SW480 (cell line): ENCODE data around the gene PYGM.
A peak's percentile ranks its signal among the peaks of the same experiment; 100 is the strongest.

ENCODE experiments used
- DNase-seq: peaks from one replicate; pipeline ENCODE4 v3.0.0-alpha.2; 2016; ENCODE audit warnings: low spot score

The PYGM gene

GRCh38 chr11:64767344-64768299 lies 7.8 kb upstream of the PYGM start:
- peak; percentile 52 for DNase-seq

GRCh38 chr11:64766881-64767280 lies 7.1 kb upstream of the PYGM start:
- no peak for DNase-seq

- DNase-seq = no peak
Observed at GRCh38 chr11:64765851-64766665, 6.3 kb upstream of the PYGM start.

- no peak for DNase-seq
Observed at GRCh38 chr11:64765291-64765850, 5.6 kb upstream of the PYGM start.

GRCh38 chr11:64764753-64765152 lies 5.0 kb upstream of the PYGM start:
- DNase-seq = no peak

DNA sequence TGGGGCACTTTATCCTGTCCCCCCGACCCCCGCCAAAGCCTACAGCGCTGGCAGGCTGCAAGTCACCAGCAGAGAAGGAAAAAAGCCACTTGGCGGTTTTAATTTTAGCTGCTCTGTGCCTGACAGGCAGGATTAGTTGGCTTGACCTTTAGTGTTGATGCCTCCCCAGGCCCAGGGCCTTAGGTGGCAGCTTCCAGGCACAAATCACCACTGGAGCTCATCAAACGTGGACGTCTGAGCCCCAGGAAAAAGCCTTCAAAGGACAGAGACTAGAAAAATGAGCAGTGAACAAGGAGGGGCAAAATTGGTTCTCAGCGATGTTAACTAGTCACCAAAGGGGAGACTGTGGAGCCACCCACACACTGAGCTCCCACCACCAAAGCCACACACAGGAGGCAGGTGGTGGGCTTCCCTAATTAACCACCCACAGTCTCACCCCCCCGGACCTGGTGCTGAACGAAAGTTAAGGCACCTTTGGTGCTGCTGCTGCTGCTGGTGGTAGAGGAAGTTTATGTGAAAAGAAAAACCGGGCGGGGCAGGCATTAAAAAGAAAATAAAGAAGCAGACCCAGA lies 4.4 kb upstream of the PYGM start:
- no peak for DNase-seq

- no peak for DNase-seq
Observed at GRCh38 chr11:64763526-64764039, 3.8 kb upstream of the PYGM start.

GRCh38 chr11:64762674-64763525 lies 3.1 kb upstream of the PYGM start:
- no peak for DNase-seq

- DNase-seq = no peak
Observed at GRCh38 chr11:64762277-64762673, 2.5 kb upstream of the PYGM start.

- no peak for DNase-seq
Observed at GRCh38 chr11:64760759-64761420, 1.1 kb upstream of the PYGM start.

- no peak for DNase-seq
Observed at GRCh38 chr11:64759131-64759721, 548 bp downstream of the PYGM start.

- no peak for DNase-seq
Observed at GRCh38 chr11:64758330-64759079, 1.3 kb downstream of the PYGM start.

GRCh38 chr11:64757549-64758329 lies 2.0 kb downstream of the PYGM start:
- DNase-seq = no peak

DNA sequence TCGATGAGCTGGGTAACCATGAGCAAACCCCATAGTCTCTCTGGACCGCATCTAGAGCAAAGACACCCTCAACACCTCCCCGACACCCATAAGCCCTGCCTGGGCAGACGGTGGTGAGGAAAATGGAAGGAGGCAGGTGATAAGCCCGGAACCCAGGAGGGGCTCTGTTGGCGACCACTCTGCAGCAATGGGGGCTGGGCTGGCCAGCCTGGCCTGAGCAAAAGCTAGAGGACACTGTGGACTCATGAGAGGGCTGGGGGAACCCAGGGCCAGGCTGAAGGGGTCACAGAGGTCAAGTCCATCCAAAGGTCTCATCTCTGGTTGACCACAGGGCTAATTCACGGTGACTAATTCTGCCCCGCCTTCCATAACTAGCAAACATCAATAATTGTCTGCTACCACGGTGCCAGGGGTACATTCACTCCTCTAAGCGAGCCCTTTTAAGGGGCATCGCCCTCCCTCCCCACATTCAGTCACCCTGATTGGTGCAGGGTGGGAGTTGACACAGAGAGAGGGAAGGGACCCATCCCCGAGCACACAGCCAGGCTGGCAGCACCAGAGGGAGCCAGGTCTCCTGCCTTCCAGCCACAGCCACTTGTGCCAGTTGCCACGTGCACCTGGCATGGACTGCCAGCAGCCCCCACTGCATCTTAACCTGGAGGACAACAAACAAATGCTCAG lies 4.0 kb downstream of the PYGM start:
- DNase-seq = no peak

- no peak for DNase-seq
Observed at GRCh38 chr11:64754919-64755662, 4.7 kb downstream of the PYGM start.

DNA sequence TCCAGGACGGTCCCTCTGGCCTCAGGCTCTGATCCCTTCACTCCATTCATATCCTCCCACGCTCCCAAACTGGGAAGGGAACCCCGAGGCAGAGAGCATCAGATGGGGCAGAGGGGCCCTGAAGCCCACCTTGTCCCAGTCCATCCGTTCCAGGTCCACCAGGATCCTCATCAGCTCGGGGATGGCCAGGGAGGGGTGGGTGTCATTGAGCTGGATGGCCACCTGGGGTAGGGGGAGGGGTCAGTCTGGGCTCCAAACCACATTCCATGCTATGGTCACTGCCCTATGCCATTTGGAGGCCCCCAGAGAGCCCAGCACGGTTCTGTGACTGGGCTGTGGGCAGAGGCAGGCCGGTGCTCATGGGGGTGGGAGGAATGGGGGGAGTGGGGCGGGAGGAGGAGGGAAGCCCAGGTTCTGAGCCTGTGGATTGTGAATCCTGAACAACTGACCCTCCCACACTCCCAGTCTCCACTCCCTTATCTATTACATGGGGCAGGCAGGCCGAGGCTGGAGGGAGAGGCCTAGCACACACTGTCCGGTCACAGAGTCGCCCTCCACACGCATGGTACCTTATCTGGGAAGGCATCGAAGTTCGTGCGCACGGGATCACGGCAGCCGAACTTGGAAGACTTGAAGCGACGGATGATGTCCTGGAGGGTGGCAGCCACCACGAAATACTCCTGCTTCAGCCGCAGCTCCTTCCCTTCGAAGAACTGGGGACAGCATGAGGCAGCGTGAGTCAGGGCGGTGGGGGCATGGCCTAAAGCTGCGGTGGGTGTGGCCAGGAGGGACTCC lies 5.5 kb downstream of the PYGM start:
- no peak for DNase-seq
